ENCODE data around the gene PTH2.

PTH2 gene

DNA sequence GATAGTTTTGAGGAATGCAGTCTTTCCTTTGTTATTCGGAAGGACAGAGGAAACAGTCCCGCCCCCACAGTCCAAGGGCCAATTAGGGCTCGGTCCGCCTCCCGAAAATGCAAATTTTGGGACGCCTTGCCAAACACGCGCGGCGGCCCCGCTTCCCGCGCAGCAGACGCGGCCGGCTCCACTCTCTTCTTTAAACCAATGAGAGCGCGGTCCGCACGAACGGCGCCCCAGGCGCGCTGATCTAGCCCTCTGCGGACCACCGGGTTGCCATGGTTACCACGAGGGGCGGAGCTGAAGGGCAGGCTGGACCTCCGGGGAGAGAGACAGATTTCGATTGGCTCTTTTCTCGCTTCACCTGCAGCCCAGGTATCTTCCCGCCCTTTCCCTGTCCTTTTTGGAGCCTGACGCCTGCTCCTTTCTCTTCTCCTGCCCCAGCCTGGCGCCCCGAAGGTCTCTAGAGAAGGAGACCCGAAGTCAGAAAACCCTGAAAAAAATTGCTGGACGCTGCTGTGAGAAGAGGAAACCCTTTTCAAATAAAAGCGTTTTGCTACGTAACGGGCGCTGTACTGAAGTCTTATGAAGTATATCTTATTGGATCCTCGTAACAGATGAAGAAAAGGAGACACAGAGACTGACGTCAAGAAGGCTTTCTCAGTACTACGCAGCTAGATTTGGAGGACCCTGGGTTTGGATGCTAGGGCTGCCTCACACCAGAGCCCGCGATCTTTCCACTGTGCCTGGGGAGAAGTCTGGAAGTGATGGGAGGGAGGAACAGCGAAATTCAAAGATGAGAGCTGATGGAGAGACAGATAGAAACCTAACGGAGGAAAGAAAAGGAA lies 2.0 kb downstream of the PTH2 start:
- no peak overlapping the region for H3K4me3 ChIP-seq (ENCODE audit: low read length)
- H3K9ac ChIP-seq (ENCODE audit: low read length), result no peak overlapping the region
- H3K9me3 ChIP-seq (ENCODE audit: insufficient read depth, low read length), result no peaks in the 10 kb centered on the region
- H2AFZ ChIP-seq (ENCODE audit: low read depth, low read length), result no peak overlapping the region
- H3K36me3 ChIP-seq (replicated peaks; ENCODE audit: low read depth, low read length), result no peaks in the 10 kb centered on the region
- no peak overlapping the region for H3K4me2 ChIP-seq (ENCODE audit: low read length)
- H4K20me1 ChIP-seq (ENCODE audit: insufficient read depth, low read length), result no peaks in the 10 kb centered on the region
- TF ChIP-seq CTCF (IDR thresholded peaks at IDR 0.05; ENCODE audit: low read depth, low read length) (no peak), EZH2phosphoT487 (IDR thresholded peaks at IDR 0.05; ENCODE audit: low read depth) (no peak)
- peaks cover 38% of the 10 kb centered on the region for H3K27me3 ChIP-seq (ENCODE audit: low read depth, low read length)
- H3K4me1 ChIP-seq (ENCODE audit: low read length), result no peaks in the 10 kb centered on the region
- H3K27ac ChIP-seq (ENCODE audit: low read length), result no peak overlapping the region
- H3K79me2 ChIP-seq (ENCODE audit: low read length), result no peaks in the 10 kb centered on the region

GRCh38 chr19:49420227-49420626 lies 3.0 kb downstream of the PTH2 start:
- Histone ChIP-seq H3K4me2 (ENCODE audit: low read length) (no peak overlapping the region), H3K9ac (ENCODE audit: low read length) (no peak overlapping the region), H3K4me3 (ENCODE audit: low read length) (no peak overlapping the region), H4K20me1 (ENCODE audit: insufficient read depth, low read length) (no peaks in the 10 kb centered on the region), H3K36me3 (replicated peaks; ENCODE audit: low read depth, low read length) (no peaks in the 10 kb centered on the region), H3K9me3 (ENCODE audit: insufficient read depth, low read length) (no peaks in the 10 kb centered on the region), H3K79me2 (ENCODE audit: low read length) (no peaks in the 10 kb centered on the region), H3K27ac (ENCODE audit: low read length) (no peak overlapping the region), H2AFZ (ENCODE audit: low read depth, low read length) (no peak overlapping the region), H3K27me3 (ENCODE audit: low read depth, low read length) (peaks cover 27% of the 10 kb centered on the region), H3K4me1 (ENCODE audit: low read length) (no peaks in the 10 kb centered on the region)
- TF ChIP-seq EZH2phosphoT487 (IDR thresholded peaks at IDR 0.05; ENCODE audit: low read depth) (no peak), CTCF (IDR thresholded peaks at IDR 0.05; ENCODE audit: low read depth, low read length) (no peak)

DNA sequence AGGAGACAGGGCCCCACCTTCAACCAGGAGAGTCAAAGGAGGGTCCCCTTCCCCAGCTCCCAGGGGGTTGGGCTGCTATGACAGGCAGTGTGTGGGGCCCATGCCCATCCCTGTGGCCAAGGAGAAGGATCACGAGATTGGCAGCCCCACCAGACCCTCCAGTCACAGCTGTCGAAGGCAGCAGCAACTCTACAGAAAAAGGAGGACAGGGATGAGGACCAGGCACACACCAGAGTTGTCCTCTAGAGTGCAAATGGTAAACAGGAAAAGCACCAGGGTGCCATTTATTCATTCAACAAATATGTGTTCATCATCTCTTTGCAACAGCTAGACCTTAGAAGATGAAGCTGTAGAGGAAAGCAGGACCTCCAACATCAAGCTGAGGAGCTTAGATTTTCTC lies 4.1 kb downstream of the PTH2 start:
- Histone ChIP-seq H4K20me1 (ENCODE audit: insufficient read depth, low read length) (no peaks in the 10 kb centered on the region), H3K4me3 (ENCODE audit: low read length) (no peak overlapping the region), H3K9ac (ENCODE audit: low read length) (no peak overlapping the region), H3K27me3 (ENCODE audit: low read depth, low read length) (peaks cover 18% of the 10 kb centered on the region), H3K9me3 (ENCODE audit: insufficient read depth, low read length) (no peaks in the 10 kb centered on the region), H3K36me3 (replicated peaks; ENCODE audit: low read depth, low read length) (no peaks in the 10 kb centered on the region), H3K79me2 (ENCODE audit: low read length) (no peaks in the 10 kb centered on the region), H3K27ac (ENCODE audit: low read length) (no peak overlapping the region), H3K4me2 (ENCODE audit: low read length) (no peak overlapping the region), H2AFZ (ENCODE audit: low read depth, low read length) (no peak overlapping the region), H3K4me1 (ENCODE audit: low read length) (no peaks in the 10 kb centered on the region)
- no peak for TF ChIP-seq EZH2phosphoT487 (IDR thresholded peaks at IDR 0.05; ENCODE audit: low read depth)
- no peak for TF ChIP-seq CTCF (IDR thresholded peaks at IDR 0.05; ENCODE audit: low read depth, low read length)

GRCh38 chr19:49418511-49418910 lies 4.7 kb downstream of the PTH2 start:
- H2AFZ ChIP-seq (ENCODE audit: low read depth, low read length), result no peak overlapping the region
- no peak overlapping the region for H3K4me2 ChIP-seq (ENCODE audit: low read length)
- no peak overlapping the region for H3K27ac ChIP-seq (ENCODE audit: low read length)
- no peaks in the 10 kb centered on the region for H3K9me3 ChIP-seq (ENCODE audit: insufficient read depth, low read length)
- TF ChIP-seq EZH2phosphoT487 (IDR thresholded peaks at IDR 0.05; ENCODE audit: low read depth) (no peak), CTCF (IDR thresholded peaks at IDR 0.05; ENCODE audit: low read depth, low read length) (no peak)
- H4K20me1 ChIP-seq (ENCODE audit: insufficient read depth, low read length), result no peaks in the 10 kb centered on the region
- H3K36me3 ChIP-seq (replicated peaks; ENCODE audit: low read depth, low read length), result no peaks in the 10 kb centered on the region
- no peaks in the 10 kb centered on the region for H3K79me2 ChIP-seq (ENCODE audit: low read length)
- no peak overlapping the region for H3K4me3 ChIP-seq (ENCODE audit: low read length)
- H3K27me3 ChIP-seq (ENCODE audit: low read depth, low read length), result peaks cover 11% of the 10 kb centered on the region
- H3K4me1 ChIP-seq (ENCODE audit: low read length), result no peaks in the 10 kb centered on the region
- no peak overlapping the region for H3K9ac ChIP-seq (ENCODE audit: low read length)
